GM18861 (cell line): Measurements from ENCODE around the gene DCC.

Experiments
- ATAC-seq: cut with Tn5 transposase; IDR thresholded peaks from one replicate; pipeline ENCODE4 v1.9.1; 2021; ENCODE audit not compliant: unreplicated experiment

Gene DCC

GRCh38 chr18:53543711-53544110, 1203.7 kb downstream of the DCC start:
- ATAC-seq, result no peak

- no peak for ATAC-seq
These were observed 1204.9 kb downstream of the DCC start for GRCh38 chr18:53544917-53545316.

DNA sequence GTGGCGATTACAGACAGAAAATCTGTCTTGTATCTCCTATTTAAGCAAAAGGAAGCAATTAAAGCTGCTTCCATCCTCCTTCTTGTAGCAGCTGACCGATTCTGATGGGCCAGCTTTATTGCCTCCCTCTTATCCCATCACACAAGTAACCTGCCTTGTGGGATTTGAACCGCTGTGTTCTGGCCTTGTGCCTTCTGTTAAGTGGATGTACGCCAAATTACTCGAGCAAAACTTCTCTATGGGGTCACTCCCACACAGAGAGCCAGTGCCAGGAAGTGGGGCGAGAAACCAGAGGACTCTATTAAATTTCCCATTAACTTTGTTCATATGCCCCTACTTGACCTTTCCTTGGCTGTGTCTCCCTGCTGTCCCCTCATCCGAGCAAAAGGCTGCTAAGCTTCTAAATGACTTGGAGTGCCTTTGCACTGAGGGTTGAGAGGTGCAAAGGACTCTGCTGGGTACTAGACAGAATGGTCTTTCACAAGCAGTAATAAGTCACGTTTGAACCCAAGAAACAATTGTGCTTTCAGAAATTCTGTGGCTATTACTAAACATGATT, 1212.0 kb downstream of the DCC start:
- ATAC-seq, result no peak

DNA sequence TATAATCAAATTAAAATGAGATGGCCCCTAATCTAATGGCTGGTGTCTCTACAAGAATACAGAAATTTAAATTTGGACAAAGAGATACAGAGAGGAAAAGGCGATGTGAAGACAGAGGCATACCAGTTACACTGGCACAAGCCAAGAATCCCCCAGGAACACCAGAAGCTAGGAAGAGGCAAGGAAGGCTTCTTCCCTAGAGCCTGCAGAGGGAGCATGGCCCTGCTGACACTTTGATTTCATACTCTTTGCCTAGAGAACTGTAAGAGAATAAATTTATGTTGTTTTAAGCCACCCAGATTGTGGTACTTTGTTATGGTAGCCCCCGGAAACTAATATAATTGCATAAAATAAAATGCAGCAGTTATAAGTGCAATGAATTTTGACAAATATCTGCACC, 1213.0 kb downstream of the DCC start:
- no peak for ATAC-seq

GRCh38 chr18:53556450-53556849, 1216.5 kb downstream of the DCC start:
- ATAC-seq, result no peak

- no peak for ATAC-seq
These were observed 1220.5 kb downstream of the DCC start for GRCh38 chr18:53560546-53560945.

GRCh38 chr18:53566626-53567025, 1226.6 kb downstream of the DCC start:
- no peak for ATAC-seq

DNA sequence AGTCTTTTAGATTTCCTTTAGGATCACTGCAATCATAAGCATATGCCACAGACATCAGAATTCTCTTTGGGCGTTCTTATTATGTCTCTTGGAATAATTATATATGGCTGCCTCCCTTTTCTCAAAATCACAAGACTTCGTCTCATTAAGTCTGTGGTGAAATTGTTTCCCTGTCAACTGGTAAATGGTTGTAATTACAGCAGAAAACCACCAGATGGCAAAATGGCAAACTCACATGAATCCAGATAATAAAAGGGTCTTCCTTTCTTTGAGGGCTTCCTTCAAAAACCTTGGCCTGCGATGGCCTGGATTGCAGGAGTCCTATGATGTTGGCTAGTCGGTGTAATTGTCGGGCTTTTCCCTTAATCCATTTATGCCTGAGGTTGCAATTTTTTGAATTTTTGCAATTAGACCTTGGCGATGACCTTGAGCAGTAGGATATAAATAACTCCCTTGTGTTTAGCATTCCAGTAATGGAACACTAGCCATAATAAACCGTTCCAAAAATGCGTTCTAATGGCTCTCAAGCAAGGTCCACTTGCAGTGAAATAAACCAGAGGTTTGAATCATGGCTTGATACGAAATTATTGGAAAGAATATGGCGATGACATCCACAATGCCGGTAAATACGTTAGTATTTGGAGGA, 1228.1 kb downstream of the DCC start:
- peak; percentile 65 for ATAC-seq
